Suprapubic skin (tissue), 4 donors: ENCODE data around the gene NPIPB6. TPM values are rescaled to one million over a fixed set of nuclear protein-coding genes. Genes with fewer than 3 reads are reported as not detected.
"Not testable (repeated sequence)": the region's sequence is repeated elsewhere in the genome, so short reads cannot be mapped to it uniquely, and the experiment has no call there.

Source experiments
- DNase-seq, 2 donors: peaks; one replicate each; pipeline ENCODE4 v3.0.0-alpha.2; 2019; ENCODE audit warnings: low spot score in 2 of 2
- H3K27ac ChIP-seq: fragments of 200-600 bp; sonication (generic); one replicate; pipeline ENCODE4 v1.5.1; 2019
- H3K27me3 ChIP-seq: fragments of 200-600 bp; sonication (generic); one replicate; pipeline ENCODE4 v1.5.1; 2019
- H3K36me3 ChIP-seq: fragments of 200-600 bp; sonication (generic); one replicate; pipeline ENCODE4 v1.5.1; 2019
- H3K4me1 ChIP-seq: fragments of 200-600 bp; sonication (generic); one replicate; pipeline ENCODE4 v1.5.1; 2019
- H3K4me3 ChIP-seq: fragments of 200-600 bp; sonication (generic); one replicate; pipeline ENCODE4 v1.5.1; 2019; ENCODE audit warnings: mild to moderate bottlenecking
- H3K9me3 ChIP-seq: fragments of 200-600 bp; sonication (generic); one replicate; pipeline ENCODE4 v1.5.1; 2019
- WGBS: methylation state at CpG from one replicate; pipeline ENCODE4 v1.1.5; 2018; 5-methylcytosine and 5-hydroxymethylcytosine counted together
- total RNA-seq, 4 donors: library from RNA; depleted of rRNA; stranded (reverse); fragments of >200 nt; gene quantifications; one replicate each; pipeline ENCODE4 v1.1.0, GENCODE V29; 2016

Gene NPIPB6
- total RNA-seq = 10 to 100 TPM in 1 of 4 donors, 1 to 10 TPM in 1, under 1 TPM in 2; 0.45 to 30.7 (median 1.5) TPM

GRCh38 chr16:28363408-28363807, at the start of gene NPIPB6:
Gene NPIPB6 (minus strand): TSS chr16:28363508. CDS start chr16:28362822, 686 bp downstream.
- not testable (repeated sequence) for H3K27me3 ChIP-seq, H3K27ac ChIP-seq, H3K4me1 ChIP-seq, DNase-seq, H3K36me3 ChIP-seq, H3K4me3 ChIP-seq, H3K9me3 ChIP-seq
- no CpG with 5 or more reads among the region's 5 CpGs for WGBS

GRCh38 chr16:28403220-28404072, 40.1 kb upstream of the NPIPB6 start, which contains the start of gene EIF3CL:
Gene EIF3CL (minus strand): TSS chr16:28403841. CDS start chr16:28403618, 223 bp downstream.
- no CpG with 5 or more reads among the region's 66 CpGs for WGBS
- DNase-seq, H3K27ac ChIP-seq, H3K9me3 ChIP-seq, H3K36me3 ChIP-seq, H3K27me3 ChIP-seq, H3K4me1 ChIP-seq: not testable (repeated sequence)
- peak within 1 kb of the TSS; percentile 20 for H3K4me3 ChIP-seq

- no CpG with 5 or more reads among the region's 5 CpGs for WGBS
- not testable (repeated sequence) for H3K4me3 ChIP-seq, H3K27me3 ChIP-seq, H3K9me3 ChIP-seq, H3K4me1 ChIP-seq, H3K36me3 ChIP-seq, H3K27ac ChIP-seq
- DNase-seq = peak in 1 of 2 donors; percentile 5
Observed at GRCh38 chr16:28392054-28392453, 28.7 kb upstream of the NPIPB6 start.

- no CpG with 5 or more reads among the region's 10 CpGs for WGBS
- not testable (repeated sequence) for H3K36me3 ChIP-seq, H3K4me1 ChIP-seq
Observed at GRCh38 chr16:28382177-28382867, 19.0 kb upstream of the NPIPB6 start.

GRCh38 chr16:28377822-28378221, 14.5 kb upstream of the NPIPB6 start:
- peak in 1 of 2 donors; percentile 43 for DNase-seq
- not testable (repeated sequence) for H3K27me3 ChIP-seq, H3K9me3 ChIP-seq, H3K27ac ChIP-seq, H3K4me1 ChIP-seq, H3K36me3 ChIP-seq, H3K4me3 ChIP-seq
- 87% methylated on average over 6 of the region's 10 CpGs for WGBS

More at GRCh38 chr16:28382177-28382867, 19.0 kb upstream of the NPIPB6 start:
- not testable (repeated sequence) for H3K27ac ChIP-seq, H3K4me3 ChIP-seq, H3K9me3 ChIP-seq, DNase-seq, H3K27me3 ChIP-seq

- H3K9me3 ChIP-seq = not testable (repeated sequence)
Observed at GRCh38 chr16:28377108-28377625, 13.9 kb upstream of the NPIPB6 start.

GRCh38 chr16:28375115-28375514, 11.8 kb upstream of the NPIPB6 start:
- H3K4me3 ChIP-seq, H3K36me3 ChIP-seq, H3K27ac ChIP-seq, H3K4me1 ChIP-seq, H3K9me3 ChIP-seq, H3K27me3 ChIP-seq, DNase-seq: not testable (repeated sequence)
- no CpG with 5 or more reads among the region's 8 CpGs for WGBS

More at GRCh38 chr16:28377108-28377625, 13.9 kb upstream of the NPIPB6 start:
- not testable (repeated sequence) for H3K36me3 ChIP-seq, H3K27me3 ChIP-seq, H3K4me1 ChIP-seq, H3K4me3 ChIP-seq, H3K27ac ChIP-seq
- WGBS = 100% methylated on average over 11 of the region's 38 CpGs
- DNase-seq = peak in 1 of 2 donors; percentile 29

GRCh38 chr16:28374281-28374680, 11.0 kb upstream of the NPIPB6 start:
- no CpG with 5 or more reads among the region's 25 CpGs for WGBS
- H3K9me3 ChIP-seq, DNase-seq, H3K27me3 ChIP-seq, H3K27ac ChIP-seq, H3K4me1 ChIP-seq, H3K36me3 ChIP-seq, H3K4me3 ChIP-seq: not testable (repeated sequence)

GRCh38 chr16:28367926-28368325, 4.6 kb upstream of the NPIPB6 start:
- no CpG with 5 or more reads among the region's 32 CpGs for WGBS
- not testable (repeated sequence) for H3K4me3 ChIP-seq, H3K27ac ChIP-seq, H3K9me3 ChIP-seq, H3K36me3 ChIP-seq, H3K4me1 ChIP-seq, H3K27me3 ChIP-seq
- DNase-seq = peak in 1 of 2 donors; percentile 29

- H3K27ac ChIP-seq, DNase-seq, H3K4me1 ChIP-seq, H3K9me3 ChIP-seq, H3K36me3 ChIP-seq, H3K27me3 ChIP-seq: not testable (repeated sequence)
- peak overlapping the region; percentile 24 for H3K4me3 ChIP-seq
- WGBS = no CpG with 5 or more reads among the region's 75 CpGs
Observed at GRCh38 chr16:28364268-28365173, 1.2 kb upstream of the NPIPB6 start.

- DNase-seq, H3K36me3 ChIP-seq, H3K27ac ChIP-seq, H3K9me3 ChIP-seq, H3K27me3 ChIP-seq, H3K4me3 ChIP-seq, H3K4me1 ChIP-seq: not testable (repeated sequence)
- no CpG with 5 or more reads among the region's 5 CpGs for WGBS
Observed at GRCh38 chr16:28362600-28362999, 708 bp downstream of the NPIPB6 start.

GRCh38 chr16:28338230-28338629, 25.1 kb downstream of the NPIPB6 start:
- not testable (repeated sequence) for H3K36me3 ChIP-seq, H3K27ac ChIP-seq, H3K27me3 ChIP-seq, DNase-seq, H3K4me1 ChIP-seq, H3K4me3 ChIP-seq, H3K9me3 ChIP-seq
- WGBS = 96% methylated on average over 6 of the region's 6 CpGs

- not testable (repeated sequence) for H3K27ac ChIP-seq, H3K4me1 ChIP-seq
Observed at GRCh38 chr16:28336940-28337710, 26.2 kb downstream of the NPIPB6 start.

More at GRCh38 chr16:28336940-28337710, 26.2 kb downstream of the NPIPB6 start:
- not testable (repeated sequence) for H3K36me3 ChIP-seq, DNase-seq, H3K9me3 ChIP-seq, H3K27me3 ChIP-seq, H3K4me3 ChIP-seq
- WGBS = 75% methylated on average over 3 of the region's 5 CpGs
